HG03571 (cell line): ENCODE measurements around the gene JSRP1.

Experiments
- ATAC-seq: cut with Tn5 transposase; IDR thresholded peaks from one replicate; pipeline ENCODE4 v1.9.1; 2021; ENCODE audit not compliant: unreplicated experiment

The JSRP1 gene

DNA sequence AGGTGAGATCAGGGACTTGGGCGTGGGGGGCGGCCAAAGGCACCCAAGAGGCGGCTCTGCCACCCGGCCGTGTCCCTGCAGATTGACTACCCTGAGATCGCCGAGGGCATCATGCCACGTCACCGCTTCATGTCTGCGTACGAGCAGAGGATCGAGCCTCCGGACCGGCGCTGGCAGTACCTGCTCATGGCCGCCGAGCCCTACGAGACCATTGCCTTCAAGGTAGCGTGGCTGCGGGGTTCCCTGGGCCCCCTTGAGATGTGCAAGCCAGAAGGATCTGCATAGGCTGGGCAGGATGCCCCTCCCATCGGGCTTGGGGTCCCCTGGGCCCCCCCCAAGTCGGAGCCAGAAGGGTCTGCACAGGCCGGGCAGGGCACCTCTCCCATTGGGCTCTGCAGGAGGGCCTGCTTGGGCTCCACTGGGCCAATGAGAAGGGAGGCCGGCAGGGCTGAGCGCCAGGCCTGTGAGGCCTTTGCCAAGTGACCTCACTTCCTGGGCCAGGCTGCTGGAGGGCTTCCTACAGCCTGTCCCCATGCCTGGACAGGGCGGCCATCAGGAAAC is 9.3 kb downstream of the JSRP1 start:
- ATAC-seq: no peak

DNA sequence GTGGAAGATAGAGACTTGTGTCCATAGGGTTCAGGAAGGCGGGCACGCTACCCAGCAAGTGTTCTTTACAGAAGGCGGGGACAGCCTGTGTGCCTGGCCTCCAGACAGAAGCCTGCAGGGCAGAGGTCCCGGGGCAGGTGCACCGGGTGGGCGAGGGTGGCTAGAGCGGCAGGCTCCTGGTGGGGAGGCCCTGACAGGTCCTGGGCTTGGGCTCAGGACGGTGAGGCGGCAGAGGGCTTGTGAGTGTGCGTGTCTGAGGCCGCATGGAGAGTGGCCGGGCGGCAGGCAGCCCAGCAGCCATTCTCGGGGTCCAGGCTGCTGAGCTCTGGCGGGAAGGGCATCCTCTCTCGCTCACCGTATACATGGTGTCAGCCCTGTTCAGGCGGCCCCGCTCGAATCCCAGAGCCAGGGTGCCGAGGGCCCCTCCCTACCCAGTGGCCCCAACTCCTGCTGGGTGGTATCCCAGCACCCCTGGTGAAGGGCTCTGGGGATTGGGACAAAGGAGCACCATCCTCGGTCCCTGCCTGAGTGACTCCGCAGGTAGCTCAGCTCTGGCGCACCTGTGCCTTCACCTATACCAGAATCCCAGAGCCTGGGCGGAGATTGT is 10.1 kb downstream of the JSRP1 start:
- no peak for ATAC-seq

DNA sequence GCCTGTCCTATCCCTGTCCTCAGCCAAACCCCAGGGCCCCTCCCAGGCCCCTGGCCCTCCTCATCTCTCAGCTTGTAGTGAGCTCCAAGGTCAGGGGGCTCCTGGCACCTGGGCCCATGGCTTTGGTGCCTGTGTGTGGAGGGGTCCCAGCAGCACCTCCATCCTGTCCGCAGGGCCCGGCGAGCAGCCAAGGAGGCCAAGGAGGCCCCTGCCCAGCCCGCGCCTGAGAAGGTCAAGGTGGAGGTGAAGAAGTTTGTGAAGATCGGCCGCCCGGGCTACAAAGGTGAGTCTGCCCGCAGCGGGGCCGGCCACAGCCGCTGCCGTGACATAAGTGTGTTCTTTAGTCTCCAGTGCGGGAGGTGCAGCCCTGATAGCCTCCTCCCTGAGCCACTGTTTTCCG is 10.9 kb downstream of the JSRP1 start:
- no peak for ATAC-seq

DNA sequence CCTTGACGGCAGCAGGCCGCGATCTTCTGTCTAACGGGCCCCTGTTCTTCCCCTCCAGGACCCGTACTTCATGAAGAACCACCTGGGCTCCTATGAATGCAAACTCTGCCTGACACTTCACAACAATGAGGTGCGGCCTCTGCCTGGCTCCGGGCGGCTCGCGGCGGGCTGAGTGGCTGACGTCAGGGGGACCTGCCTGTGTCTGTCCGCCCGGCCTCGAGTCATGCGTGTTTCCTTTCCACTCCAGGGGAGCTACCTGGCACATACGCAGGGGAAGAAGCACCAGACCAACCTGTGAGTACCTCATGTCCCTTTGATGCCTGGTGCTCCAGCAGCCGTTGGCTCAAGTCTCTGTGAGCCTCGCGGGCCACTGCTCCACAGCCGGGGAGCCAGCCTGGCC is 11.7 kb downstream of the JSRP1 start:
- no peak for ATAC-seq

DNA sequence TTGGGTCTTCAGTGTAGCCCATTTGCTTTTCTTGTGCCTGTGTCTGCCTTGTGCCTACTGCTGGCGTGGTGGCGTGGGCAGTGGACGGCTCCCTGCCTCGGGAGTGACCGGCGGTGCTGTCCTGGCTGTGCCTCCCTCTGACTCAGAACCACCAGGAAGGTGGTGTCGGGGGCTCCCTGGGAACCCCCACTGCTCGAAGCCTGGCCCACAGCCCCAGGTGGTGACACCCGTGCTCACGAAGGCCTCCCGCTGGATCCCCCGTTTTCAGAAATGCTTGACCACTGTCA is 12.1 kb downstream of the JSRP1 start:
- ATAC-seq: no peak

DNA sequence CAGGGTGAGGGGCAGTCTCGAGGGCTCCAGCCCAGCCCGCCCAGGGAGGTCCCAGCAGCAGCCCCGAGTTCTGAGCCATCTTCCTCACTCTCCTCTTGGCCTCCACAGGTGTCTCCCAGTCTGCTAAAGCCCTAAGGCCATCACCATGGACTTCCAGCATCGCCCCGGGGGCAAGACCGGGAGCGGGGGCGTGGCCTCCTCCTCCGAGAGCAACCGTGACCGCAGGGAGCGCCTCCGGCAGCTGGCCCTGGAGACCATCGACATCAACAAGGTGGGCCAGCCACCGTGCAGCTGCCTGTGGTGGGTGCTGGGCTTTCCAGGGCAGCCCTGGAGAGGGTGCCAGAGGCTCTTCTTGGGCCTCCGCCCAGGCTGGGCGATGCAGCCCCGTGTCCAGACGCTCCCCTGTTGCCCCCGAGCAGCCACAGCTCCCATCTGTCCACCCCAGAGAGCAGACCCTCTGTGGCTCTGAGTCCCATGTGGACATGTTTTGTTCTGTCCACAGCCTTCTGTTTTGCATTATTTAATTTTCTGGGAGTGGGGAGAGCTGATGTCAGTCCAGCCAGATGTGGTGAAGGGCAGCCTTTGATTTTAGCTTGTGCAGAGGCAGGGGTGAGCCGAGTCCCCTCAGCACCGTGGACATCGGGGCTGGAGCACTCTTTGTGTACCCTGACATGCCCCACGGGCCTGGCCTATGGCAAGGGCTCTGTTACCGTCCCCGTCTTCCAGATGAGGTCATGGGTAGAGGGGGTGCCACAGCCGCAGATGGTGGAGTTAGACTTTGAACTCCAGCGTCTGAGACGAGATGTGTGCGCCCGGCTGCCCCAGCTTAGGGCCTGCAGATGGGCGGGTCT is 12.7 kb downstream of the JSRP1 start:
- no peak for ATAC-seq

DNA sequence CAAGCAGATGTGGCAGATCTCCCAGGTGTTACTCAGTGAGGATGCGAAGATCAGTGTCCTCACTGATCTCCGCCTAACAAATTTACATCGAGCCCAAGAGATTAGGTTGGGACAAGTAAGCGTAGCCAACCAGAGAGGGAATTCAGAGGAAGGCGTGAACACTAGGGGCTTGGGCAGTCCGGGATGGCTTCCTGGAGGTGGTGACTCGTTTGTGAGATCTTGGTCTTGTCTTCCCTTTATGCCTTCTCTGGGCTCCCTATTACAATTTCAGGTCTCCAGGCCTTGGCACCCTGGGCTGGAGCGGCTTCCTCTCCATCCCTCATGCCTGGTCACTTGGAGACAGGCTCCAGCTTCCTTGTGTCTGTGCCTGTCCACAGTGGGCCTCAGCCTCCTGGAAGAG is 13.4 kb downstream of the JSRP1 start:
- no peak for ATAC-seq

DNA sequence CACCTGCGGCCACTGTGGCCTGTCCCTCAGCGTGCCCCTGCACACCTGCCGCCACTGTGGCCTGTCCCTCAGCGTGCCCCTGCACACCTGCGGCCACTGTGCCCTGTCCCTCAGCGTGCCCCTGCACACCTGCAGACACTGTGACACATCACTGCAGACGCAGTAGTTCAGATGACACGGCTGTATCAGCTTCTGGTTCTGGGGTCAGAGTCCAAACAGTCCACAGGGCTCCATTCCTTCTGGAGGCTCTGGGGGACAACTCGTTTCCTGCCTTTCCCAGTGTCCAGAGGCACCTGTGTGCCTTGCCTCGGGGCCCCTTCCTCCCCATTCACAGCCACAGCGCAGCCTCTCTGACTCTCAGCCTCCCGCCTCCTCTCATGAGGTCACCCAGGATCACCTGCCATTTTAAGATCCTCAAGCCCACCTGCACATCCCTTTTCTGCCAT is 14.1 kb downstream of the JSRP1 start:
- no peak for ATAC-seq

DNA sequence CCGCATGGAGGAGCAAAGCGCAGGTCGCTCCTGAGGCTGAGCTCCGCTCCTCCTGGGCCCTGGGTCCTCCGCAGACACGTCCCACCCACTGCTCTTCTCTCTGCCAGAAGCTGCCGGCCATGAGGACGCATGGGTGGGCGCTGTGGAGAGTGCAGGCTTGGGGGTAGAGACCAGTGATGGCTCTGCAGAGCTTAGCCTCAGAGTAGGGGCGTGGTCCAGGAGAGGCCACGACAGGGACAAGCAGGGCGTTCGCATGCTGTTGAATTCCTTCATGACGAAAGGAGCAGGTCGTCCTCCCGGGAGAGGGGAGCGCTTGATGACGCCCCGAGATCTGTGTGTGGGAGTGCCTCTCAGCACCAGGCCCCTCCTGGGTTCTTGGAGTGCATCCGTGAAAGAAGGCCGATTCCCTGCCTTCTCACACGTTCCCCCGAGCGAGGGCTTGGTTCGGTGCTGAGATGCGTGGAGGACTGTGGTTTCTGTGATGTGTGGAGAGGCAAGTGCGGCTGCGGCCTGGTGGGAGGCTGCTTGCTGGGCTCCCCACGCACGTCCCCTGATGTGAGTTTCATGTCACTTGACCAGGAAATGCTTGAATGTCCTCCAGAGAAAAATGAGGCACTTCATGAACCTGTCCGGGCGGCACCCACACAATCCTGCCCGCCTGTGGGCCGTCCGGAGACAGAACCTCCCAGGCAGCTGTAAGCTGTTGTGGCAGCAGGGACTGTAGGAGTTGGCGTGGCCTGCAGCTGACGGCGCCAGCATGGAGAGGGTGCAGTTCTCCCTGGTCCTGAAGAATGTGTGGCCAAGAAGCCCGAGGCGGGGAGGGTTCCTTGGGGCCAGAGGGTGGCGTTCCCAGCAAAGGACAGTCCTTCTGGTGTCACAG is 15.1 kb downstream of the JSRP1 start:
- no peak for ATAC-seq

DNA sequence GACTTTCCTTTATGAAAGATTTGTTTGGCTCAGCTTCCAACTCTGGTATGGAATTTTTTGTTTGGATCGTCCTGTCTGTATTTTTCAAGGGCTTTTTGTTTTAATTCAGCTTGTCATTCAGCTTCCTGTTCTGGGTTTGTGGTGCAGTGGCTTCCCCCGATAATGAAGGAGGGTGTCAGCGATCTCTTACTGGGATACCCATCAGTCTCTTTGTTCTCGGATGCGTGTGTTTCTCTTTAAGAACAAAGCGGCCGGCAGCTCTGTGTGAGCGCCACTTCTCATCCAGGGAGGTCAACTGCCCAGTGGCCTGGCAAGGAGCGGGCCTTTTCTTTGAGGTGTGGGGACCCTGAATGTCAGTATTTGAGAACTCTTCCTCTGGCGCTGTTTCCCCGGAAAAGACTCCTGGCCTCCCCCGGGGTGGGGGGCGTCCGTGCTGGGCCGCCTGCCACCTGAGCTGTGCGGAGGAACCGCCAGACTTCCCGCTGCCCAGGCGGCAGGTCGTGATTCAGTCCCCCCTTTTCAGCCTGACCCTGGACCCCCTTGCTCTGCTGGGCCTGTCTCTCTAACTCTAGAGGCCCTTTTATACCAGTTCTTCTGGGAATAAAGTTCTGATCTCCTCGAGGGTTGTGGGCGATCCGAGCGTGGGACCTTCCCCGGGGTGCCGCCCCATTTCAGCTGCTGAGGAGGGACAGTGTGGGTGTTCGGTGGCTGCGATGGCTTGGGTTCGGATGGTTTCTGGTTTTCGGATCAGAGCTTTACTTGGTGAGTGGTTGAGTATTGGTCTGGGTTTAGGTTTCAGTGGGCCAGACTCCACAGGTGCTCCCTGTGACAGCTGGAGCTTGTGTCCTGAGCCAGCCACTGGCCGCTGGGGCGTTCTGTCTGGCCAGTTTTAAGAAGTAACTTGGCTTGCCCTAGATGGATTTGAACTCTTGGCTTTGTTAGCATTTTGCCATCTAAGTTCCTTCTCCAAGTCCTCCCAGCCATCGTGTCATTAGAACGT is 16.1 kb downstream of the JSRP1 start:
- no peak for ATAC-seq

DNA sequence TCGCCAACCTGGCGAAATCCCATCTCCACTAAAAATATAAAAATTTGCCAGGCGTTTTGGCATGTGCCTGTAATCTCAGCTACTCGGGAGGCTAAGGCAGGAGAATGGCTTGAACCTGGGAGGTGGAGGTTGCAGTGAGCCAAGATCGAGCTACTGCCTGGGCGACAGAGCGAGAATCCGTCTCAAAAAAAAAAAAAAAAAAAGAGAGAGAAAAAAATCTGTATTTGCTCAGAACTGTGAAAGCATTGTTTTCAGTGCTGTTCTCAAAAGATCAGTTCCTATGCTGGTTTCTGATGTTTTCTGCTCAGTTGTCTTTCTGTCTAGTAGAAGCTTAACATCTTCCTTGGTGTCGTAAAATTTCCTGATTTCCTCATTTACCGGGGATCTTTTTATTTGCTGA is 17.0 kb downstream of the JSRP1 start:
- ATAC-seq: no peak

DNA sequence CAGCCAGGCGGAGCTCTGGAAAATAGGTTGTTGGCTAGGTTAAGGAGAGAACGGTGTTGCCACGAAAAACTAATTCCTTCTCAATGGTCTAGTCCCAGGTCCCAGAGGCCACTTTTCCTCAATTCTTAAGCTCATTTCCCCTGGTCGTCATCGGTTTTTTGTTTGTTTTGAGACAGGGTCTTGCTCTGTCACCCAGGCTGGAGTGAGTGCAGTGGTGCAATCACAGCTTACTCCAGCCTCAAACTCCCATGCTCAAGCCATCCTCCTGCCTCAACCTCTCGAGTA is 18.4 kb downstream of the JSRP1 start:
- no peak for ATAC-seq

DNA sequence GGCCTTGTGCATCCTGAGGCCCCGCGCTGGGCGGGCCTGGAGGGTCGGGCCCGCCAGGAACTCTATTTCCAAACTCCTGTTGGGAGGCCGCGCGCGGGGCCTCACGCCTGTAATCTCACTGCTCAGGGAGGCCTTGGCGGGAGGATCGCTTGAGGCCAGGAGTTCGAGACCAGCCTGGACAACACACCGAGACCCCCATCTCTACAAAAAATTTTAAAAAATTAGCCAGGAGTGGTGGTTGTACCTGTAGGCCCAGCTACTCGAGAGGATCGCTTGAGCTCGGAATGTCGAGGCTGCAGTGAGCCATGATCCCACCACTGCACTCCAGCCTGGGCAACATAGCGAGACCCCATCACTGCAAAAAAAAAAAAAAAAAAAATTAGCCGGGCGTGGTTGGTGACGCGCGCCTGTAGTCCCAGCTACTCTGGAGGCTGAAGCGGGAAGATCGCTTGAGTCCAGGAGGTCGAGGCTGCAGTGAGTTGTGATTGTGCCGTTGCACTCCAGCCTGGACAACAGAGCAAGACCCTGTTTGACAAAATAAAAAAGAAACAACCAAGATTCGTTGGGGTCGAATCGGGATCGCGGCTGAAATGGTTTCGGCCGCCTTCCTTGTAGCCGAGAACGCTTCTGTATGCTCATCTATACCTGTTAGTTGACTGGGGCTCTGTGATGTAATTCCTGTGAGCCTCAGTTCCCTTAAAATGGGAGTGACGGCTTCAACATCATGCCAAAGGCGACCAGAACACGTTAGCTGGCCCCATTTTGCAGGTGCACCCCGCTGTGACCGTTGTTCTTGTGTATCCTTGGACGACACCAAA is 19.0 kb downstream of the JSRP1 start:
- no peak for ATAC-seq

DNA sequence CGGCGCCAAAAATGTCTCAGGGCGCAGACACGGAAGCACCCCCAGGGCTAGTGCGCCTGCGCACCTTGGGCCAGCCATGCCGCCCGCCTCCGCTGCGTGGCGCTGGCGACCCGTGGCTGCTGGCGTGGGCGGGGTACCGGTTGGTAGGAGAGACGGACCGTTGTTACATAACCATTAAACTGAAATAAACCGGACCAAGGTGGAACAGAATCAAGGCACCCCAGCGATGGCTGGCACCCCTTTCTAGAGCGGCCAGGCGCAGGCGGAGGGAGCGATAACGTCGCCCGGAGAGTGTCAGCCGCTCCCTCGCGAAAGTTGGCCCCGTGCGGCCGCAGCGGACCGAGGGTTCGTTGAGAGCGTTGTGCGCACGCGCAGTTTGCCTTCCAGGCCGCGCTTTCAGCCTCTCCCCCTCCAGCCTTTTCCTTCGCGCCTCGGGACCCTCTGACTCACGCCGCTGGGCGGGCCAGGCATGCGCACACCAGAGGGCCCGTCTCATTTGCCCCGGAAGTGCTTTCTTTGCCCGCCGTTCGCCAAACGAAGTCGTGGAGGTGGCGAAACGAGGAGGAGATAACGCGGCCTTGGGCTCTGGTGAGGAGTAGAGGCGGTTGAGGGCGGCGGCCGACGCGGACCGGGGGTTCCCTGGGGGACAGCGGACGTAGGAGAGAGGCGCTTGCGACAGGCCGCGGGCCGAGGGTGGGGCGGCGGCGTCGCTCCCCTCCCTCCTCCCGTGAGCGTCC is 19.7 kb downstream of the JSRP1 start, which contains the start of the genes PLEKHJ1 and SF3A2:
TSS of gene PLEKHJ1 (minus strand) at position 16 of the 737 bp plus-strand sequence. CDS start 81 bp downstream, outside the sequence.
TSS of gene SF3A2 (plus strand) at position 511 of the 737 bp plus-strand sequence. CDS start 6,595 bp downstream, outside the sequence.
- peak; percentile 62 for ATAC-seq

DNA sequence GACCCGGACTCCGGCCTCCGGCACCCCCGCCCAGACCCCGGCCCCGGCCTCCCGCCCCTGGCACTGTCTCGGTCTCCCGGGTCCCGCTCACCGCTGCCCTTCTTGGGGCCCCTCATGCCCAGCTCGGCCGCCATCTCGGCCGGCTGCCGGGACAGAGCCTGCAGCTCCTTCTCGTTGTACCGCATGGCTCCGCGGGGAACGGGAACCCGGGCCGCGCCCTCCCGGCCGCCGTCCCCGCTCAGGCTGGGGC is 20.2 kb downstream of the JSRP1 start:
- ATAC-seq: no peak

DNA sequence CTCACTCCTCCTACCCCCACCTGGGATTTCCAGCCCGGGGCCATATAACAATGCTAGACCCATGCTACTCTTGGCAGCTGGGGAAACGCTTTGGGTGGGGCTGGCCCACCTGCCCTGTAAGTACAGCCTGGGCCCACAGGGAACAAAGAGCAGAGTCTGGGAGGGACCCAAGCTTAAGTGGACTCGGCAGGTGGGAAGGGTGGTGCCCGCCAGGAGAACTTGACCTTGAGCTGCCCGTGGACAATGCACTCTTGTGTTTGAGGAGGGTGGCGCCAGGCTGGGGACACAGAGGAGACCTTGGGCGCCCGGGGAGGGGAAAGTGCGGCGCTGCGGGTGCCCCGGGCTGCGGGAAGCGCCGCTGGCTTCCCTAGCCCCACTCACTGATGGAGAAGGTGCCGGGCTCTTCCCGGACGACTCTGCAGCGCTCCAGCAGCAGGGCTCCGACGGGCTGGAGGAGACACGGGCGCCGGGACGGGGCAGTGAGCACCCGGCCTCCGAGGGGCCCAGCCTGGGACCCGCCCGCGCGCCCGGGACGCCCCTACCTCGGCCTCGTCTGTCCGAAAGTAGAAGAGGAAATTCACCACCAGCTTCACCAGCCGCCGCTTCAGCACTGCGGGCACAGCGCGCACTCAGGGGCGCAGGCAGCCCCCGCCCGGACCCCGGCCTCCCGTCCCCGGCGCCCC is 20.7 kb downstream of the JSRP1 start:
- ATAC-seq: peak; percentile 11

DNA sequence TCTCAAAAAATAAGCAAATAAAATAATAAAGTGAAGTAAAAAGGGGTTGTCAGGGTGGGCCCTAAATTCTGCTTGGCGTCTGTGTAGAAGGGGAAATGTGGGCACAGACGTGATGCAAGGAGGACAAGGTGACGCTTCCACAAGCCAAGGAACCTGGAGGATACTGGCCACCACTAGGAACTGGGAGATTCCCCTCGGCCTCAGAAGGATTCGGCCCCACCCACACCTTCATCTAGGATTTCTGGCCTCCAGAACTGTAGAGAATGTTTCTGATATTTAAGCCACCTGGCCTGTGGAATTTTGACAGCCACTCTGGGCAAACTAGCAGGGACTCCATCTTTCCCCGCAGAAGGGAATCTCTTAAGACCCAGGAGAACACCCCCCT is 21.2 kb downstream of the JSRP1 start:
- ATAC-seq: no peak

DNA sequence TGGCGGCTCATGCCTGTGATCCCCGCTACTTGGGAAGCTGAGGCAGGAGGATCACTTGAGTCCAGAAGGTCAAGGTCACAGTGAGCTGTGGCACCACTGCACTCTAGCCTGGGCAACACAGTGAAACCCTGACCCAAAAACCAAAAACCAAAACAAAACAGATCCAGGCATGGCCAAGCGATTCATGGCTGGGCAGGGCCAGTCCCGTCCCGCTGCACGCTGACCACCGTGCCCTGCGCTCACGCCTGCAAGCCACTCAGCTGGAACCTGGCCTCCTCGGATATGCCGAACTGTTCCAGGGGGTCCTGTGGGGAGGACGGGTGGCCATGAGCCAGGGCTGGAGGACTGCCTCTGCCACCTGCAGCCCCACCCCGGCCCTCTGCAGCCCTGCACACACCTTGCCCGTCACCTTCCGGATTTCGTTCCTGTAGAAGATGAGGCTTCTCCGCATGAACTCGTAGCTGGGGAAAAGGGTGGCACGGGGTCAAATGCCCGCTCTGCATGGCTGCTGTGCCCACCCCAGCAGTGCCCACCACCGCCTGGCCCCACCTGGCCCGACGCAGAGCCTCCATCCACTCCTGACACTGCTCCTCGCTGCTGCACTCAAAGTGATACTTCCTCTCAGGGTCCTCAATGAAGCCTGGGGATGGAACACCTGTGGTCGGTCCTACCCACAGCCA is 22.5 kb downstream of the JSRP1 start:
- no peak for ATAC-seq
